Kidney epithelial cell (primary cell): ENCODE measurements around the gene ZMYM4. TPM values are rescaled to one million over a fixed set of nuclear protein-coding genes. Genes with fewer than 3 reads are reported as not detected.

Source experiments
- DNase-seq: peaks from one replicate; pipeline ENCODE4 v3.0.0-alpha.2; 2010; ENCODE audit warnings: low read depth
- H3K27me3 ChIP-seq: 2 replicates; pipeline ENCODE4 v1.6.0; 2011; ENCODE audit warnings: low read length; ENCODE audit not compliant: control insufficient read depth, insufficient read depth
- H3K36me3 ChIP-seq: 2 replicates; pipeline ENCODE4 v1.5.1; 2011; ENCODE audit warnings: low read length; ENCODE audit not compliant: control insufficient read depth, insufficient read depth
- H3K4me3 ChIP-seq: 2 replicates; pipeline ENCODE4 v1.5.1; 2011; ENCODE audit warnings: low read depth, mild to moderate bottlenecking, control low read depth, low read length
- total RNA-seq: library from RNA; depleted of rRNA; stranded (reverse); fragments of >200 nt; gene quantifications from 2 replicates; pipeline ENCODE4 v1.2.3, GENCODE V29; 2015
- TF ChIP-seq, protein P1 (sequence below): IDR thresholded peaks from 2 replicates; pipeline ENCODE4 v1.5.1; 2011; ENCODE audit warnings: mild to moderate bottlenecking, moderate library complexity, low read length, control low read depth, inconsistent platforms; ENCODE audit not compliant: insufficient read depth, poor library complexity, severe bottlenecking

Gene ZMYM4
- total RNA-seq, 1 donor from 2014 or later, result 35.1 TPM

DNA sequence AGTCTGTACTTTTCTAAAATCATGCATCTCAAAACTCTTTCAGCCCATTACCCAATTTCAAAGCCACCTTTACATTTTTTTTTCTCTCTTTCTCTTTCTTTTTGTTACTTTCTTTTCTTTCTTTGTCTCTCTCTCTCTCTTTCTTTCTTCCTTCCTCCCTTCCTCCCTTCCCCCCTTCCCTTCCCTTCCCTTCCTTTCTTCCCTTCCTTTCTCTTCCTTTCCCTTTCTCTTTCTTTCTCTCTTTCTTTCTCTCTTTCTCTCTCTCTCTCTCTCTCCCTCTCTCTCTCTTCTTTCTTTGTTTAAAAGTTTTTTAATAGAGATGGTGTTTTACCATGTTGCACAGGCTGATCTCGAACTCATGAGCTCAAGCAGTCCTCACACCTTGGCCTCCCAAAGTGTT, 11.5 kb downstream of the ZMYM4 start:
- TF ChIP-seq, protein P1, sequence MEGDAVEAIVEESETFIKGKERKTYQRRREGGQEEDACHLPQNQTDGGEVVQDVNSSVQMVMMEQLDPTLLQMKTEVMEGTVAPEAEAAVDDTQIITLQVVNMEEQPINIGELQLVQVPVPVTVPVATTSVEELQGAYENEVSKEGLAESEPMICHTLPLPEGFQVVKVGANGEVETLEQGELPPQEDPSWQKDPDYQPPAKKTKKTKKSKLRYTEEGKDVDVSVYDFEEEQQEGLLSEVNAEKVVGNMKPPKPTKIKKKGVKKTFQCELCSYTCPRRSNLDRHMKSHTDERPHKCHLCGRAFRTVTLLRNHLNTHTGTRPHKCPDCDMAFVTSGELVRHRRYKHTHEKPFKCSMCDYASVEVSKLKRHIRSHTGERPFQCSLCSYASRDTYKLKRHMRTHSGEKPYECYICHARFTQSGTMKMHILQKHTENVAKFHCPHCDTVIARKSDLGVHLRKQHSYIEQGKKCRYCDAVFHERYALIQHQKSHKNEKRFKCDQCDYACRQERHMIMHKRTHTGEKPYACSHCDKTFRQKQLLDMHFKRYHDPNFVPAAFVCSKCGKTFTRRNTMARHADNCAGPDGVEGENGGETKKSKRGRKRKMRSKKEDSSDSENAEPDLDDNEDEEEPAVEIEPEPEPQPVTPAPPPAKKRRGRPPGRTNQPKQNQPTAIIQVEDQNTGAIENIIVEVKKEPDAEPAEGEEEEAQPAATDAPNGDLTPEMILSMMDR, result no peak
- Histone ChIP-seq H3K27me3 (no peaks in the 10 kb centered on the region), H3K36me3 (no peaks in the 10 kb centered on the region), H3K4me3 (no peak overlapping the region)
- no peak for DNase-seq

DNA sequence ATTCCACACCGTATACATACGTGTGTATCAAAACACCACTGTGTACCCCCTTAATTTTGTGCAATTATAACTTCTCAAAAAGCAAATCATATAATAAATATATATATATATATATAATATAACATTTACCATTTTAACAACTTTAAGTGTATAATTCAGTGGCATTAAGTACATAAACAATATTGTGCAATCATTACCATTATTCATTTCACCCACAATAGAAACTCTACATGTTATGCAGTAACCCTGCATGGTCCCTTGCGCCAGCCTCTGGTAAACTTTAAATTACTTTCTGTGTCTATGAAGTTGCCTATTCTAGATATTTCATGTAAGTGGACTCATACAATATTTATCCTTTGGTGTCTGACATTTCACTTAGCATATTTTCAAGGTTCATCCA, 13.1 kb downstream of the ZMYM4 start:
- Histone ChIP-seq H3K36me3 (no peaks in the 10 kb centered on the region), H3K27me3 (no peaks in the 10 kb centered on the region), H3K4me3 (no peak overlapping the region)
- TF ChIP-seq, protein P1, result no peak
- no peak for DNase-seq

DNA sequence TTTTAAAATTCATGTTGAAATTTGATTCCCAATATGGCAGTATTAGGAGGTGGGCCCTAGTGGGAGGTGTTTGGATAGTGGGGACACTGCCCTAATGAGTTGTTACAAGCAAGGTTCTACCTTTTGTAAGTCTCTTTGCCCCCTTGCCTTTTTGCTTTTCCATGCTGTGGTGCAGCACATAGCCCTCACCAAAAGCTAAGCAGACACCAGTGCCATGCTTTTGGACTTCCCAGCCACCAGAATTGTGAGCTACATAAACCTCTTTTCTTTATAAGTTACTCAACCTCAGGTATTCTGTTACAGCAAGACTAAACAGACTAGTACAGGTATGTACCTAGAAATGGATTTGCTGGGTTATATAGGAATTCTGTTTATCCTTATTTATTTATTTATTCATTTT, 13.7 kb downstream of the ZMYM4 start:
- TF ChIP-seq, protein P1, result no peak
- DNase-seq, result no peak
- H3K27me3 ChIP-seq, result no peaks in the 10 kb centered on the region
- no peaks in the 10 kb centered on the region for H3K36me3 ChIP-seq
- no peak overlapping the region for H3K4me3 ChIP-seq

DNA sequence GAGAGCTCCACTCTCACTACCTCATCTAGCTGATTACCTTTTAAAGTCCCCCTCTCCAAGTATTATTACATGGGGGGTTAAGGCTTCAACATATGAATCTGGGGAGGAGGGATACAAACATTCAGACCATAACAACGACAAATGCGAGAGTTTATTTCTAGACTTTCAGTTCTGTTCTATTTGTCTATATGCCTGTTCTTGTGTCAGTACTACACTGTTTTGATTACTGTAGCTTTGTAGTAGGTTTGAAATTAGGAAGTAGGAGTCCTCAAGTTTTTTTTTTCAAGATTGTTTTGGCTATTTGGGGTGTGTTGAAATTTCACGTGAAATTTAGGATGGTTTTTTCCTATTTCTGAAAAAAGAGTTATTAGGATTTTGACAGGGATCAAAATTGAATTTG, 16.3 kb downstream of the ZMYM4 start:
- DNase-seq, result no peak
- Histone ChIP-seq H3K27me3 (no peaks in the 10 kb centered on the region), H3K36me3 (no peaks in the 10 kb centered on the region), H3K4me3 (no peak overlapping the region)
- TF ChIP-seq, protein P1, result no peak

DNA sequence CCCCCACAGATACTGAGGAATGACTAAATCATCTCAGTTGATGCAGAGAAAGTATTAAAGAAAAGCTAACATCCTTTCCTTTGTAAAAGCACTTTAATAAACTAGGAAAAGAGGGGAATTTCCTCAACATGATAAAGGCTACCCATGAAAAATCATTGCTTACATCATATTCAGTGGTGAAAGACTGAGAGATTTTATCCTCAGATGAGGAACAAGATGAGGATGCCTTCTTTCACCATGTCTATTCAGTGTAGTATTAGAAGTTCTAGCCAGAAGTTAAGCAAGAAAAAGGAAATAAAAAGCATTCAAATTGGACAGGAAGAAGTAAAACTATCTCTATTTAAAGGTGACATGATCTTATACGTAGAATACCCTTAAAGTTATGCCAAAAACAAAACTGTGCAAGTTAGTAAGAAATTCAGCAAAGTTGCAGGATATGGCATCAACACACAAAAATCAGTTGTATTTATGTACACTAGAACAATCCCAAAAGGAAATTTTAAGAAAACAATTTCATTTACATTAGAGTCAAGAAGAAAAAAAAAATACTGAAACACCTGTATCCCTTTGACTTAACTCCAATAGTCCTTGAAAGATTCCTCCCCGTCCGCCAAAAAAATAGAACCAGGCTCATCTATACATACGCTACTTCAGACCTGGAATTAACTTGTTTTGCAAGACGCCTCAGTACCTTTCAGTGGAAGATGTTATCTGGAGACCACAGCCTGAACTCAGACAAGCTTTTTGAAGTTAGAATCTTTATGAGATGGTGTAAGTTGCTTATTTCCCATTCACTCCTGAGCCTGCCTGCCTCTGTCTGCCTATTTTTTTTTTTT, 17.5 kb downstream of the ZMYM4 start:
- no peak for DNase-seq
- TF ChIP-seq, protein P1, result no peak
- H3K4me3 ChIP-seq, result no peak overlapping the region

More for the DNA sequence above, 17.5 kb downstream of the ZMYM4 start:
- no peaks in the 10 kb centered on the region for H3K36me3 ChIP-seq
- H3K27me3 ChIP-seq, result no peaks in the 10 kb centered on the region
